Duodenal mucosa (tissue), 2 donors: ENCODE data around the gene LUC7L.
"Not testable (repeated sequence)": the region's sequence is repeated elsewhere in the genome, so short reads cannot be mapped to it uniquely, and the experiment has no call there.

ENCODE experiments used
- H3K27ac ChIP-seq: one replicate; pipeline ENCODE4 v1.7.0; 2013; ENCODE audit warnings: low read depth, low read length
- H3K27me3 ChIP-seq, 2 donors: one replicate each; pipeline ENCODE4 v1.7.0; 2013; ENCODE audit warnings: low read length in 2 of 2, control low read depth in 1 of 2; ENCODE audit not compliant: insufficient read depth in 2 of 2, control insufficient read depth in 1 of 2
- H3K36me3 ChIP-seq, 2 donors: one replicate each; pipeline ENCODE4 v1.7.0; 2013; ENCODE audit warnings: low read length in 2 of 2, control low read depth in 1 of 2; ENCODE audit not compliant: insufficient read depth in 2 of 2, control insufficient read depth in 1 of 2
- H3K4me1 ChIP-seq, 2 donors: one replicate each; pipeline ENCODE4 v1.7.0; 2013; ENCODE audit warnings: low read length in 2 of 2, control low read depth in 1 of 2; ENCODE audit not compliant: insufficient read depth in 2 of 2, control insufficient read depth in 1 of 2
- H3K4me3 ChIP-seq, 2 donors: one replicate each; pipeline ENCODE4 v1.7.0; 2013; ENCODE audit warnings: low read length in 2 of 2, low read depth in 1 of 2
- H3K9ac ChIP-seq, 2 donors: one replicate each; pipeline ENCODE4 v1.7.0; 2013; ENCODE audit warnings: low read length in 2 of 2, low read depth in 1 of 2
- H3K9me3 ChIP-seq, 2 donors: one replicate each; pipeline ENCODE4 v1.7.0; 2013; ENCODE audit warnings: low read length in 2 of 2, control low read depth in 1 of 2; ENCODE audit not compliant: control insufficient read depth in 1 of 2

Gene LUC7L

GRCh38 chr16:166375-167121, 62.7 kb downstream of the LUC7L start:
- H3K27me3 ChIP-seq: peaks cover 41 to 48% of the 10 kb centered on the region in 2 donors
- H3K4me1 ChIP-seq: peaks cover 5 to 13% of the 10 kb centered on the region in 2 donors
- no peak overlapping the region for H3K4me3 ChIP-seq
- H3K36me3 ChIP-seq: no peaks in the 10 kb centered on the region
- H3K9me3 ChIP-seq: no peaks in the 10 kb centered on the region
- H3K27ac ChIP-seq: no peak overlapping the region
- no peak overlapping the region for H3K9ac ChIP-seq

- H3K27me3 ChIP-seq: peaks cover 43 to 47% of the 10 kb centered on the region in 2 donors
Observed at GRCh38 chr16:165539-166374, 63.5 kb downstream of the LUC7L start, which contains the start of gene HBM. TSS of gene HBM (plus strand) at chr16:165978. CDS start at chr16:165998, 20 bp downstream.

GRCh38 chr16:164827-165538, 64.3 kb downstream of the LUC7L start:
- peaks cover 5 to 13% of the 10 kb centered on the region in 2 donors for H3K4me1 ChIP-seq
- no peaks in the 10 kb centered on the region for H3K9me3 ChIP-seq
- no peak overlapping the region for H3K27ac ChIP-seq
- H3K4me3 ChIP-seq: no peak overlapping the region
- H3K27me3 ChIP-seq: peaks cover 43 to 47% of the 10 kb centered on the region in 2 donors
- H3K9ac ChIP-seq: no peak overlapping the region
- H3K36me3 ChIP-seq: no peaks in the 10 kb centered on the region

More at GRCh38 chr16:165539-166374, 63.5 kb downstream of the LUC7L start, which contains the start of gene HBM:
- Histone ChIP-seq H3K36me3 (no peaks in the 10 kb centered on the region), H3K9me3 (no peaks in the 10 kb centered on the region), H3K27ac (no peak within 1 kb of the TSS), H3K4me3 (no peak within 1 kb of the TSS), H3K9ac (no peak within 1 kb of the TSS), H3K4me1 (peaks cover 5 to 13% of the 10 kb centered on the region in 2 donors)

DNA sequence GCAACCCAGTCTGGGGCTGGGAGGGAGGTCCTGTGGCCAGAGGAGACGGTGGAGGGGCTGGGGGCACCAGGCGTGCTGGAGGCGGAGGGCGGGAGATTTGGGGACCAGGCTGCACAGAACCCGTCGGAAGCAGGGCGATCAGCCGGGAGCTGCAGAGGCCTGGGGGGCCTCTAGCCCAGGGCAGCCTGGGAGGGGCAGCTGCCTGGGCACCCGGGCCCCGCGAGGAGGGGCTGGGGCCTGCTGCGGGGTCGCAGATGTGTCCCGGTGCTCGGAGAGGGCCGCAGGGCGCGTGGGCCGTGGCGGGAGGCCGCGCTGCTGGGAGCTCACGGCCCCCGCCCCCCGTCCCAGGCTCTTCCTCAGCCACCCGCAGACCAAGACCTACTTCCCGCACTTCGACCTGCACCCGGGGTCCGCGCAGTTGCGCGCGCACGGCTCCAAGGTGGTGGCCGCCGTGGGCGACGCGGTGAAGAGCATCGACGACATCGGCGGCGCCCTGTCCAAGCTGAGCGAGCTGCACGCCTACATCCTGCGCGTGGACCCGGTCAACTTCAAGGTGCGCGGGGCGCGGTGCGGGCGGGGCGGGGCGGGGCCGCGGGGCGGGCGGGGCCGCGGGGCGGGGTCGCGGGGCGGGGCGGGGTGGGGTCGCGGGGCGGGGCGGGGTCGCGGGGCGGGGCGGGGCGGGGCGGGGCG, 65.0 kb downstream of the LUC7L start:
- H3K27me3 ChIP-seq: peaks cover 42 to 48% of the 10 kb centered on the region in 2 donors
- H3K9ac ChIP-seq, H3K9me3 ChIP-seq, H3K27ac ChIP-seq, H3K4me3 ChIP-seq, H3K36me3 ChIP-seq: not testable (repeated sequence)
- peaks cover 5 to 13% of the 10 kb centered on the region in 2 donors for H3K4me1 ChIP-seq

GRCh38 chr16:163696-164095, 65.6 kb downstream of the LUC7L start:
- not testable (repeated sequence) for H3K27ac ChIP-seq, H3K9me3 ChIP-seq, H3K36me3 ChIP-seq, H3K9ac ChIP-seq, H3K4me3 ChIP-seq
- H3K4me1 ChIP-seq: peaks cover 5 to 13% of the 10 kb centered on the region in 2 donors
- peaks cover 36 to 42% of the 10 kb centered on the region in 2 donors for H3K27me3 ChIP-seq

DNA sequence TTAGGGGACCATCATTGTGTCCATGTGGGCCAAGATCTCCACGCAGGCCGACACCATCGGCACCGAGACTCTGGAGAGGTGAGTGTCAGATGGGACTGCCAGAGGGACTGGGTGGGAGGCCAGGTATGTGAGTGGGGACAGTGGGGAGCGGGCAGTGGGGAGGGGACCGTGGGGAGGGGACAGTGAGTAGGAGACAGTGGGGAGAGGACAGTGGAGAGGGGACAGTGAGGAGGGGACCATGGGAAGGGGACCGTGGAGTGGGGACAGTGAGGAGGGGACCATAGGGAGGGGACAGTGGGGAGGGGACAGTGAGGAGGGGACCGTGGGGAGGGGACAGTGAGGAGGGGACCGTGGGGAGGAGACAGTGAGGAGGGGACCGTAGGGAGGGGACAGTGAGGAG, 66.1 kb downstream of the LUC7L start:
- Histone ChIP-seq H3K27me3 (peaks cover 31 to 37% of the 10 kb centered on the region in 2 donors), H3K4me1 (peaks cover 5 to 13% of the 10 kb centered on the region in 2 donors)
- H3K9me3 ChIP-seq, H3K4me3 ChIP-seq, H3K27ac ChIP-seq, H3K36me3 ChIP-seq, H3K9ac ChIP-seq: not testable (repeated sequence)

DNA sequence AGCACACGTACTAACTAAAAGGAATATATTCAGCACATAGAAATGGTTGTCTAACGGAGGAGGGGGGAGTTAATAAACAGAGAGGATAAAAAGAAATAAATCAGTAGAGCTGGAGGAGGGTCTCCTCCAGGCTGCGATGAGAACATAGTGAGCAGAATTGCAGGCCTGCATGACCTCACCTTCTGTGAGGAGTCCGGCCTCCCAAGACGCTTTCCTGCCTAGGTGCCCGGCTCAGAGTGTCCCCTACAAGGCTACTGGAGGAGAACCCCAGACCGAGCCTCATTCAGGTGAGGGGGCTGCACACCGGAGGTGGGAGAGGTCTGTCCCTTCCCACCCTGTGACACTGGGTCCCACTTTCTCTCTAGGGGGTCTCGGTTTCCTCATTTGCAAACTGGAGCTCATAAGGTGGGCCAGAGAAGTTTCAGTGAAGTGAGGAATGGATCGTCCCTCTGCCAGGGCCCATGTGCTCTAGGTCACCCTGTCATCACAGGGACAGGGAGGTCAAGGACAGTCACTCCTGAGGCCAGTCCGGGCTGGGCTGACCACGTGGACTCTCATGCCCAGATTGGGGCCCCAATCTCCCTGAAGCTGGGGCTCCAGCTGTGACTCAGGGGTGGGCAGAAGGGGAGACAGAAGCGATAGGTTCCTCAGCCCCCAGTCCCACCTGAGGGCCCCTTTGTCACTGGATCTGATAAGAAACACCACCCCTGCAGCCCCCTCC, 66.8 kb downstream of the LUC7L start:
- peaks cover 24 to 34% of the 10 kb centered on the region in 2 donors for H3K27me3 ChIP-seq
- H3K9me3 ChIP-seq: no peaks in the 10 kb centered on the region
- no peak overlapping the region for H3K9ac ChIP-seq
- H3K4me1 ChIP-seq: peaks cover 5 to 13% of the 10 kb centered on the region in 2 donors
- no peak overlapping the region for H3K4me3 ChIP-seq
- H3K27ac ChIP-seq: no peak overlapping the region
- no peaks in the 10 kb centered on the region for H3K36me3 ChIP-seq

DNA sequence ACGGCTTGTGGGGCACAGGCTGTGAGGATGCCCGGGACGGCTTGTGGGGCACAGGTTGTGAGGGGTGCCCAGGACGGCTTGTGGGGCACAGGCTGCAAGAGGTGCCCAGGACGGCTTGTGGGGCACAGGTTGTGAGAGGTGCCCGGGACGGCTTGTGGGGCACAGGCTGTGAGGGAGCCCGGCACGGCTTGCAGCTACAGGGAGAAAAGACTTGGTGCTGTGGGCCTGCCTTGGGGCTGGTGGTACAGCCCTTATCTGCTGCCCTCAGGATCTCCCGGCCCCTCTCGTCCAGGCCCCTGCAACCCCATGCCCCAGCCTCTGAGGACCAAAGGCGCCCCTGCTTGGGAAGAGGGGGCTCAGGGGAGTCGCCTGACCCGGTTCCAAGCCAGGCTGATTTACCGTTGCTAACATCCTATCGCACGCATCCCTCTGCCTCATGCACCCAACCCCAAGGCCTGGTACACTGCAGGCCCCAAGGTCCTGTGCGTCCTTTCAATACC, 68.5 kb downstream of the LUC7L start:
- no peak overlapping the region for H3K4me3 ChIP-seq
- peaks cover 11 to 17% of the 10 kb centered on the region in 2 donors for H3K27me3 ChIP-seq
- no peak overlapping the region for H3K9ac ChIP-seq
- H3K9me3 ChIP-seq: no peaks in the 10 kb centered on the region
- no peak overlapping the region for H3K27ac ChIP-seq
- peaks cover 0 to 8% of the 10 kb centered on the region in 2 donors for H3K4me1 ChIP-seq
- no peaks in the 10 kb centered on the region for H3K36me3 ChIP-seq

- H3K36me3 ChIP-seq, H3K9me3 ChIP-seq: not testable (repeated sequence)
- peaks cover 9 to 12% of the 10 kb centered on the region in 2 donors for H3K27me3 ChIP-seq
Observed at GRCh38 chr16:160242-160641, 69.0 kb downstream of the LUC7L start.

More at GRCh38 chr16:160242-160641, 69.0 kb downstream of the LUC7L start:
- not testable (repeated sequence) for H3K4me3 ChIP-seq, H3K4me1 ChIP-seq, H3K27ac ChIP-seq, H3K9ac ChIP-seq
